ENCODE data around the gene AGAP3. TPM values are rescaled to one million over a fixed set of nuclear protein-coding genes. Genes with fewer than 3 reads are reported as not detected.

Gene AGAP3
- total RNA-seq, 4 donors from 2014 or later, result 49.0 to 75.2 (median 66.2) TPM

- TF ChIP-seq POLR2A (IDR thresholded peaks at IDR 0.05), result no peak
- no peak for TF ChIP-seq CTCF (IDR thresholded peaks at IDR 0.05)
- Histone ChIP-seq H3K27me3 (no peaks in the 10 kb centered on the region), H3K9me3 (no peaks in the 10 kb centered on the region), H3K4me3 (replicated peaks in 1 of 3) (no peak overlapping the region), H3K36me3 (no peaks in the 10 kb centered on the region), H3K27ac (no peak overlapping the region), H3K4me1 (no peaks in the 10 kb centered on the region)
- no peak for DNase-seq
- 65 to 73% methylated on average over 5 of the region's 5 CpGs for WGBS, 2 donors
- intact Hi-C loops (cut with DNase I), result no loop called here
These were observed 101.9 kb downstream of the AGAP3 start for GRCh38 chr7:151188252-151188542.

- WGBS, 2 donors, result 80 to 89% methylated on average over 4 of the region's 4 CpGs
- no peak overlapping the region for H3K27ac ChIP-seq
- H3K36me3 ChIP-seq, result no peaks in the 10 kb centered on the region
- no peak overlapping the region for H3K4me3 ChIP-seq (replicated peaks in 1 of 3)
- H3K27me3 ChIP-seq, result no peaks in the 10 kb centered on the region
- intact Hi-C loops (cut with DNase I), result no loop called here
- no peaks in the 10 kb centered on the region for H3K4me1 ChIP-seq
- H3K9me3 ChIP-seq, result no peaks in the 10 kb centered on the region
- DNase-seq, result no peak
- TF ChIP-seq POLR2A (IDR thresholded peaks at IDR 0.05), result no peak
- TF ChIP-seq CTCF (IDR thresholded peaks at IDR 0.05), result no peak
These were observed 102.8 kb downstream of the AGAP3 start for GRCh38 chr7:151189038-151189437.

- intact Hi-C loops (cut with DNase I), result no loop called here
- DNase-seq, result no peak
- Histone ChIP-seq H3K9me3 (no peaks in the 10 kb centered on the region), H3K27ac (no peak overlapping the region), H3K4me3 (replicated peaks in 1 of 3) (no peak overlapping the region), H3K27me3 (no peaks in the 10 kb centered on the region), H3K4me1 (no peaks in the 10 kb centered on the region), H3K36me3 (no peaks in the 10 kb centered on the region)
- TF ChIP-seq POLR2A (IDR thresholded peaks at IDR 0.05) (no peak), CTCF (IDR thresholded peaks at IDR 0.05) (no peak)
- WGBS, 2 donors, result 77 to 85% methylated on average over 12 of the region's 12 CpGs
These were observed 105.3 kb downstream of the AGAP3 start for GRCh38 chr7:151191544-151191943.

GRCh38 chr7:151192002-151192539 lies 105.8 kb downstream of the AGAP3 start:
- no peaks in the 10 kb centered on the region for H3K4me1 ChIP-seq
- H3K27ac ChIP-seq, result no peak overlapping the region
- intact Hi-C loops (cut with DNase I), result no loop called here
- H3K36me3 ChIP-seq, result no peaks in the 10 kb centered on the region
- WGBS, 2 donors, result 93 to 97% methylated on average over 7 to 22 of the region's 23 CpGs
- H3K4me3 ChIP-seq (replicated peaks in 1 of 3), result no peak overlapping the region
- no peaks in the 10 kb centered on the region for H3K9me3 ChIP-seq
- no peak for TF ChIP-seq CTCF (IDR thresholded peaks at IDR 0.05)
- TF ChIP-seq POLR2A (IDR thresholded peaks at IDR 0.05), result no peak
- no peaks in the 10 kb centered on the region for H3K27me3 ChIP-seq
- no peak for DNase-seq

GRCh38 chr7:151193203-151193978 lies 107.1 kb downstream of the AGAP3 start:
- Histone ChIP-seq H3K27me3 (no peaks in the 10 kb centered on the region), H3K4me3 (replicated peaks in 1 of 3) (no peak overlapping the region), H3K27ac (no peak overlapping the region), H3K4me1 (no peaks in the 10 kb centered on the region), H3K36me3 (no peaks in the 10 kb centered on the region), H3K9me3 (no peaks in the 10 kb centered on the region)
- no peak for TF ChIP-seq CTCF (IDR thresholded peaks at IDR 0.05)
- no peak for TF ChIP-seq POLR2A (IDR thresholded peaks at IDR 0.05)
- no peak for DNase-seq
- WGBS, 2 donors, result 85 to 93% methylated on average over 13 to 14 of the region's 14 CpGs
- intact Hi-C loops (cut with DNase I), result no loop called here
